HG03575 (cell line): ENCODE results near the gene LUZP2.

ENCODE experiments used
- ATAC-seq: cut with Tn5 transposase; IDR thresholded peaks from one replicate; pipeline ENCODE4 v1.9.1; 2021; ENCODE audit not compliant: unreplicated experiment, insufficient number of reproducible peaks, low FRiP score; ENCODE audit errors: extremely low read depth

Gene LUZP2

DNA sequence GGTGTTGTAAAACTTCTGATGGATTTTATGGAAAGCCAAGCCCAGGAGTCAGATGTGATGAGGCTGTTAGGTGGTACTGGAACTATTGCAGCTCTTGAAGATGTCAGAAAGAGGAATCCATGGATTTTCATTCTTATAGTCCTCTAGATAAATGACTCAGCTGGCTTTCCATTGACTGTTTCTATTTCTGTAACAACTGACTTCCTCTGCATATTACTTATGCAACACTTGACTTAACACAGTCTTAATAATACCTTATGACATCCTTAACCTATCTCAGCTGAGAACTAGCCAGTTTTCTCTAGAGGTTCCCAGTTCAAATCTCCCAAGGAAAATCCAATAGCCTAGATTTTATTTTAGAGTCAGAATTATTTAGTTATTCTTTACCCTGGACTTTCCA, 263.8 kb downstream of the LUZP2 start:
- no peak for ATAC-seq

DNA sequence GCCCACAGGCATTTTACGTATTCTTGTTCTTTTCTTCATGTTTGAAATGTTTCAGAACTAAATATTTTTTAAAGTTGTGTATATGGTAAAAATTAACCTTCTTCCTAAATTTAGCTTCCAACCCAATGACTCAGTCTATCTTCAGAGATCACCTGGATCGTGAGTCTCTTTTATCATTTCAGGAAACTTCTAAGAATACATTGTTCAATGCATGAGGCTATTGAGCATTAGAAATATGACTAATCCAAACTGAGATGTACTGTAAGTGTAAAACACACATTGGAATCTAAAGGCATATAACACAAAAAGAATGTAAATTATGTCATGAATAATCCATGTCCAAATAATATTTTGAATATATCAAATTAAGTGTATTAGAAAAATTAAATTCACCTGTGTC, 265.2 kb downstream of the LUZP2 start:
- ATAC-seq, result no peak

DNA sequence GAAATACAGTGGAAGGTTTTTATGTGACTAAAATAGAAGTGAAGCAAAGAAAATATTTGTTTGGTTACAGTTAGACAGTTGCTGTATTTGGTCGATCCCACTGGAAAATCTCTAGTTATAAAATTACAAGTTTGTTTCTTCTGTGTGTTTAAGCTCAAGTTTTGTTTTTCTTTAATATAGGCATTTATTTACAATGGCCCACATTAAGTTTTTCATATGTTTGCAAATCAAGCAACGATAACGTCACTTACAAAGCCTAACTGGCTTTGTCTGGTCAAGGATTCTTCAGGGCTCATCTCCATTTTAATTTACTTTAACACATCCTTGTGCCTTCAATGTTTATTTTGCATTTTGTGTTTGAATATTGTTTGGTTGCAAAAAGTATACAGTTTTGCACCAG, 270.6 kb downstream of the LUZP2 start:
- no peak for ATAC-seq

DNA sequence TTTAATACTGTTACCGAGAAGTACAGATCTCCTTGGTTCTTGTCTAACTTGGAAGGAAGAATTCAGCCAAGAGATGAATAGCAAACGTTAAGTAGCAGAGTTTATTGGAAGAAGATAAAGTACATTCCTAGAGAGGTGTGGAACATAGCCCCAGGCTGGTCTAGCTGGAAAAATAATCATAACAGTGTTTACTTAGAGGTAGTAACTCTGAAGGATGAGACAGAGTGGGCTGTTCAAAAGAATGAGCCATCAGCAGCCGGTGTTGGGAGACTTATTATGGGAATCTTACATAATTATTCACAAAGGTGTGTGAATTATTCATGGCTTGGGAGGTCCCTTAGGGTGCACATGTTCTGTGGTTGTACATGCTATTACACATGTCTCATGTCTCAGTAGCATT, 276.5 kb downstream of the LUZP2 start:
- no peak for ATAC-seq

DNA sequence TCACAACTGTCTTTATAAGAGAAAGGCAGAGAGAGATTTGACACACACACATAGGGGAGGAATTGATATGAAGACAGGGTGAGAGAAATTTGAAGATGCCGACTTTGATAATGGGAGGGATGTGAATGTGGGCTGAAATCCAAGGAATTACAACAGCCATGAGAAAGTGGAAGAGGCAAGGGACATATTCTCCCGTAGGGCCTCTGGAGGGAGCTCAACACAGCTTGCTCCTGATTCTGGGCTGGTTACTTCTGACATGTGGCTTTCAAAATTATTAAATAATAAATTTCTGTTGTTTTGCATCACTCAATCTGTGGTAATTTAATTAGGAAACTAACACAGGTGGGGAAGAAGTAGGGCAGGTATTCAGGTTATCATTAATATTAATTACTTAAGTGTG, 282.9 kb downstream of the LUZP2 start:
- no peak for ATAC-seq

DNA sequence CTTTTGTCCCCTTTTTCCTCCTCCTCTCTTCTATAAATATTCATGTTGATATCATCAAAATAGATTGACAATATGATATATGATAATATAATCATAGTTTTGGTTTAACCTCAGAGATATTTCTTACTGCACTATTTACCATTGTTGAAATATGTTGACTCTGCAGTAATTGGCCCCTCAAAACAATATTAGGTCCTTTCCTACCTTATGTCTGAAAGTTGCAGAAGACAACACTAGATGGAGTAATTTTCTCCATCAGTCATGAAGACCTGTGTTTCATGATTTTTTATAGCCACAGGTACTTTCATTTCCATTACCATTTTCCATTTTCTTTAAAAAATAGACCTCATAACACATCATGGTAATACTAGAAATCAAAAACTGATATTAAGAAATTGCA, 284.4 kb downstream of the LUZP2 start:
- no peak for ATAC-seq

DNA sequence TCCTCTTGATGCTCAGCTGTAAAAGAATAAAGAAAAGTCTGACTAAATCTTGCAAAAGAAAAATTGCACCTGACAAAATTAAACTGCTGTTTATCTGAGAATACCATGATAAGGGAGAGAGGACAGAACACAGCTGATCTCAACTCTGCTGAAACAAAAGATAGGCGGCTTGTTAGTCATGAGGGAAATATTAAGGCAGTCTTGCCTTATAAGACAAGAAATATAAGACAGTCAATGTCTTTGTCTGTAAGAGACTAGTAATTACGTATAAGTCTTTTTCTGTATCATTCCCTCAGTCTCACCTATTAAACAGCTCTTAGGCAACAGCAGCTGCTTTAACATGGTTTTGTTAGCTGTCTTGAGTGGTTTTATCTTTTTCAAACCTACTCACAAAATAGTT, 296.6 kb downstream of the LUZP2 start:
- no peak for ATAC-seq

DNA sequence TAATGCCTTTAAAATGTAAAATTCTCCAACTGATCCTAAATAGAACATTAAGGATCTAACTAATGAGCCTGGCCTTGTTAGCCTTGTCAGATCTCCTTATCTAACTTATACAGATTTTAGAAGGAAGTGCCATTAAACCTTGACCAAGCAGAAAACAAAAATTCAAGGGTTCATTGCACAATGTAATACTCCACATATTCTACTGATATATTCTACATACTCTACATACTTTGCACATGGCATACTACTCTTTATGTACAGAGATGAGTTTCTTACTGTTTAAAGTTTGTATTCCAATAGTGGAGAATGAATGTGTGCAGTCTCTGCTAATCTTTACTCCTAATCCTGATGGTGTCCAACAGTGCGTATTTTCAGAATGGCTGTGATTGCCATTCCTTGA, 297.2 kb downstream of the LUZP2 start:
- ATAC-seq, result no peak

DNA sequence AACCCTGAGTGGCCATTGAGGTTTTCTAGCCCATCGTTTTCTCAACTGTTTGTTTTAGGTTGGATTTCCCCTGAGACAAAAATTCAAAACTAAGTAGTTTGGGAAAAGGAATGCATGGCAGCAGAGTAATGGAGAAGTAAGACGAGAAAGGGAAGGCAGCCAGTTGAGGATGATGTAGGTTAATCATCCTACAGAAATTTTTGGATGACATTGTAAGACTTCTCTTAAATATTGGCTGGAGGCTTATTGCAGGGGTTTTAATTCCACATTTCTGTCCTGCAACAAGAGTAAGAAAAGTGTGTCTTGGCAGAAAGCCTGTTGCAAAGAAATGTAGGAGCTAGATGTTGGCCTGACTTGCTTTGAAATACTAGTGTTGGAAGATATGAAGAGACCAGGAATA, 308.8 kb downstream of the LUZP2 start:
- no peak for ATAC-seq

DNA sequence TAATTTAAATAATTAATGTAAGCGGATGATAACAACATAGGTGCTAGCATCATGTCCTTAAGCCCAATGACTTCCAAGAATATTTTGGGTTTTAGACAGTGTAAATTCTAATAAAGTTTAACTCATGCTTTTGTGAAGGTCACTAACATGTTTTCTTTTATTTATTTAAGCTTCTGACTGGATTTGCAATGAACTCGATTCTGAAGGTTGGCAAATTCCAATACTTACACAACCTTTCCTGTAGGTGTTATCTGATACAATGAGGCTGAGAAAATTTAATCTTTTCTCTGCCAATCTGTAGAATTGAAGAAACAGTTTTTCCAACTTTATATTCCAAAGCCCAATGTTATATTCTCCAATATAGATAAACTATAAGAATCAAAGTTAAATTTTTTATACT, 311.3 kb downstream of the LUZP2 start:
- no peak for ATAC-seq

DNA sequence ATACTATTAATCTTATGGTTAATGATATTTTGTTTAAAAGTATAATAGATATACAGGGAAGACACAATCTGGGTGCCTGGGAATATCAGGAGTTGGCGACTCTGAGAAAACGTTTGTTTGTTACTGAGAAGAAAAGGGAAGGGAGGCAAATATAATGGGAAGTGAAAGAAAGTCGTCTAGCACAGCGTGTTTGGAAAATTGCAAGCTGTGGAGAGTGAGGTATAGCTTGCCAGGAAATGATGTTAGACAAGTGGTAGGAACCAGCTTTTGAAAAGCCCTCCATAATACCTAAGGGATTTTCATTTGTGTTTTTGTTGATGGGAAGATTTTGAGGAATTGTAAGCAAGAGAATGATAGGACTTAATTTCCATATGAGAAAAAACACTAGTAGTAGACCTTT, 322.2 kb downstream of the LUZP2 start:
- ATAC-seq, result no peak

DNA sequence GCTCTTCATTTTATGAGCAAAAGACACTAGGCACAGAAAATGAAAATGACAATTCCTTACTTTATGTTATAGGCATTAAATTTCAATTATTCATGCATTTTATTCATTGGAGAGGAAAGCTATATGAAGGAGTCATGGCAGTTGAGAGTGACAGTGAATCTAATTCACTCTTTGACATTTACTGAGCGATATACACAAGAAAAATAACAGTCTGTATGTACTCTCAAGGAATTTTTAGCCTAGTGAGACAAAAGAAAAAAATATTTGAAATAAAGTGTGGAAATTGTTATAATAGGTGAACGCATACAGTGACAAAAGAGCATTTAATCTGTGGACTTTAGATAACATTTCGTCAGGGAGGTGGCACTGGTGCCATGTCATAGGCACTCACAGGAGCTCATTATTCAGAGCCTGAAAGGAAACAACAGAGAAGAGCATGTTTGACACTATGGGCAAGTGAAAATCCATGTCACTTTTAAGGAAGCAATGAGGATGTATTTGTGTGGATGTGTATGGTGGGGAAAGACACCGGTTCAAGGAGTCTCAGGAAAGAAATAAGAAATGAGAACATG, 323.1 kb downstream of the LUZP2 start:
- no peak for ATAC-seq

DNA sequence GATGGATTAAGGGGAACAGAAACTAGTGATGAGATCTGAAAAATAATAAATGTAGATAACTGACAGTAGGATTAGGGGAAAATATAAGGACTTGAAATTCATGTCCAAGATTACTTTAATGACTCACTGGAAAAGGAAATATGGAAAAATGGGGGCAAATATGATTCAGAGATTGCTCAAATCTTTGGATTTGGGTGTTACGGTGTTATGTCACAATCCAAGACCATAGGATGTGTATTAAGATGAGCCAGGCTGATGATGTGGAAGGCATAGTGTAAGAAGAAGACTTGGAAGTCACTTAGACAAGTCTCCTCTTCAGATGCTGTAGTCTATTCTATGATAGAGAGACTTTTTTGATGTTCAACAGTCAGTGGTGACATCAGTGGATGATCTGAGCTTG, 323.7 kb downstream of the LUZP2 start:
- ATAC-seq, result no peak

DNA sequence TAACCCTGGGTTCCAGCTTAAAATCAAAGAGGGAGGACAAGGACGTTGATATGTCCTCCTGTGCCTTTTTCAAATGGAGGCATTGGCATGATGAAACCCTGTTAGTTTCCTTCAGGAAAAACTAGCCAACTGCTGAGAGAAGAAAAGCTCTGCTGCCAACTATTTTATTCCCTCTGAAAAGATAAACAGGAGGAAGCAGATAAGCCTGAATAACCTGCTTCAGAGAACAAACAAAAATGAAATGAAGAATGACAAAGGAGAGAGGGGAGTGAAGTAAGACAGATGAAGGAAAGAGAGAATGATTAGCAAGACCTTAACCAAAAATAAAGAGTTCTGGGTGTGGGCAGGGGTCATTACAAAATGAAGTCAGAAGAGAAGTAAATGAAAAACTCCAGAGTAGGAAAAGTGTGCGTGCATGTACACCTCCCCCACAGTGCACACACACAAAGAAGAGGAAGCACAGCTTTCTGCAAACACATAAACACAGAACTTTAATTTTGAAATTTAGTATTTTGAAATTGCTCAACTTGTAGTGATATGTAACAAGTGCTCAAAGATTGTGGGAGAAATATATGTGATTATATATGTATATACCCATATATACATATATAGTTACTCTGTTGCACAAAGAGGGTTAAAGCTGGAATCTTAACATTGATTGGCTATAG, 332.2 kb downstream of the LUZP2 start:
- no peak for ATAC-seq

DNA sequence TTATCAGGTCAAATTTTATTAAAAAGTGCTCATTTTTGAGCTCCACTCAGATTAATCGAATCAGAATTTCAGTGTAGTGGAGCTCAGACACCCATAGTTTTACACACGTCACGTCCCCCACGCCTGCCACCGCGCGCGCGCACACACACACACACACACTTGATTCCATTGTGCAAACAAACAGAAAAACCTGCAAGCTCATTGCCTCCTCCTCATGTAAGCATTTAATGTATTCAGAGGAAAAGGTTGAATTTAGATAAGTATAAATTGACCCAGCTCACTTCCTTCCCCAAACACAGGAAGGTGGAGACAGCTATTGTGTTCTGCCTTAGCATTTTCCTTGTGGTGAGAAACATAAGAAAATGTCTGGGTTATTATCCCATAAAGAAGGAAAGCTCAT, 336.7 kb downstream of the LUZP2 start:
- ATAC-seq, result no peak

DNA sequence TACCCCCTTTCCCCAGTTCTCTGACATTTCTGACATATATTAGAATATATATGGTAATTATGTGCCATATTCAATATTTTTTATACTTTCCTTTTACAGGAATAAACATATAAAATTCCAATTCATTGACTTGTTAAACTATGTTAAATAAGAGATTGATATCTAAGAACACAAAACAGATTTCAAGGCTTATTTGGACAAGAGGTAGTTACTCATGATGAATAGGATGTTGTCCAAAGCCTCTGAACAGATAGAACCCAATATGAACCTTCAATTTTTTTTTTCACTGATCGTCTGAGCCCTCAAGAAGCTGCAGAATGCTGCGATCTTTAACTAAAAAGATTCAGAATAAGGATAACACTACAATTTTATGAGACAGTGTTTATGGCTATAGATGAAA, 340.3 kb downstream of the LUZP2 start:
- ATAC-seq, result no peak

DNA sequence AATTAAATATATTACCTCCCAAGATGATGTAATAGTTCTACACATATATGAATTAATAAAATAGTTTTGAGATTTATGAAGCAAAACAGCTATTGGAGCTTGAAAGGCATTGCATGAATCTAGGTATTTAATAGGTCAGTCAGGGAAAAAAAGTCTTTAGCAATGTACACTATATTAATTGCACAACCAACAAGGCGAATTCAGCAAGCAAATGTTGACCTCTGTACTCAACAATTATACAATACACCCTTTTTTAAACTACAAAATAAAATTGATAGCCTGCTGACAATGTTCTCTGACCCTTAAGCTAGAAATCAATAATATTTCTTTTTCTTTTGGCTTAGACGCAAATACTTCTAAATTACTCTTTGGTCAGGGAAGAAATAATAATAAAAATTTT, 345.5 kb downstream of the LUZP2 start:
- no peak for ATAC-seq

DNA sequence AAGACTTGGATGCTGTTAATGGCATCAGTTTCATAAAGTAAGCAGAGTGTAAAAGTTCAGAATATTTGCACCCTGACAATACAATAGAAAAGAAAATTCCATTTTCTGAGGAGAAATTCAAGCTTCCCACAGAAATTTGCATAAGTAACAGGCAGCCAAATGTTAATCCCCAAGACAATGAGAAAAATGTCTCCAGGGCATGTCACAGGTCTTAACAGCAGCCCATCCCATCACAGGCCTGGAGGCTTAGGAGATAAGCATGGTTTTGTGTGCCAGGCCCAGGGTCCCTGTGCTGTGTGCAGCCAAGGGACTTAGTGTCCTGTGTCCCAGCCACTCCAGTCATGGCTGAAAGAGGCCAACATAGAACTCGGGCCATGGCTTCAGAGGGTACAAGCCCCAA, 347.6 kb downstream of the LUZP2 start:
- ATAC-seq, result no peak

DNA sequence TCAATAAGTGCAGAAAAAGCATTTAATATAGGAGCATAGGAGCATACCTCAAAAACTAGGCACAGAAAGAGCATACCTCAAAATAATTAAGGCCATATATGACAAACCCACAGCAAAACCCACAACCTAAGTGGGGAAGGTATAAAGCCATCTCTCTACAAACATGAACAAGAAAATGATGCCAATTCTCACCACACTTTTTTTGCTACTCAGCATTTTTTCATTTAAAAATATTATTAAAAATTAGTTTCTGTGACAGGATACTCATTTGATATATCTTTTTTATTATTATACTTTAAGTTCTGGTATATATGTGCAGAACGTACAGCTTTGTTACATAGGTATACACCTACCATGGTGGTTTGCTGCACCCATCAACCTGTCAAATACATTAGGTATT, 352.0 kb downstream of the LUZP2 start:
- no peak for ATAC-seq

DNA sequence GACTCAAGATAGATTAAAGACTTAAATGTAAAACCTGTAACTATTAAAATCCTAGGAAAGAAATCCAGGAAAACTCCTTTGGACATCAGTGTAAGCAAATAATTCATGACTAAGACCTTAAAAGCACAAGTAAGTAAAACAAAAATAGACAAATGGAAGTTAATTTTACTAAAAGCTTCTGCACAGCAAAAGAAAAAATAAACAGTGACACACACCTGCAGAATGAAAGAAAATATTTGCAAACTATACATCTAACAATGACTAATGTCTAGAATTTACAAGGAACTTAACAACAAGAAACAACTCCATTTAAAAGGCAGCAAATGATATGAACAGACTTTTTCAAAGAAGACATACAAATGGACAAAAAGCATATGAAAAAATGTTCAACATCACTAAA, 359.1 kb downstream of the LUZP2 start:
- no peak for ATAC-seq

DNA sequence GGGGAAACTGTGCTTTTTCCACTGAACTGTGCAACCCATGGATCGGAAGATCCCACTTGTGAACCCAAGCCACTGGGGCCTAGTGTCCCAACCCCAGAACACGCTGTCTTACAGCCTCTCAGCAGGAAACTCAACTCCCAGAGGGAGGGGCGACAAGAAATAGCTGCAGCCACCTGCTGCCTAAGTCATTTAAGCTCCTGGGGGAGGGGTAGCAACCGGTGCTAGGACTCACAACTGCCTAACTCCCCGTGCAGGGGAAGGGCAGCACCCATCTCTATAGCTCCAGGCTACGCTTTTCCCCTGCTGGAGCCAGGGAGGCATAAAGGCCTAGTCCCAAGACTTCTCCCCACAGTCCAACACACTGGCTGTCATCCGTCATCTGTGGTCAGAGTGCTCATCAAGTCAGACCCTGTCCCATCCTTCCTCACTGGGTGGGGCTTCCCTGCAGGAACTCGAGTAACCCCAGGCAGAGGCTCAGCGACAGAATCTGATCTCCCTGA, 363.0 kb downstream of the LUZP2 start:
- no peak for ATAC-seq
